Measurements from ENCODE around the gene MRPL2.

DNA sequence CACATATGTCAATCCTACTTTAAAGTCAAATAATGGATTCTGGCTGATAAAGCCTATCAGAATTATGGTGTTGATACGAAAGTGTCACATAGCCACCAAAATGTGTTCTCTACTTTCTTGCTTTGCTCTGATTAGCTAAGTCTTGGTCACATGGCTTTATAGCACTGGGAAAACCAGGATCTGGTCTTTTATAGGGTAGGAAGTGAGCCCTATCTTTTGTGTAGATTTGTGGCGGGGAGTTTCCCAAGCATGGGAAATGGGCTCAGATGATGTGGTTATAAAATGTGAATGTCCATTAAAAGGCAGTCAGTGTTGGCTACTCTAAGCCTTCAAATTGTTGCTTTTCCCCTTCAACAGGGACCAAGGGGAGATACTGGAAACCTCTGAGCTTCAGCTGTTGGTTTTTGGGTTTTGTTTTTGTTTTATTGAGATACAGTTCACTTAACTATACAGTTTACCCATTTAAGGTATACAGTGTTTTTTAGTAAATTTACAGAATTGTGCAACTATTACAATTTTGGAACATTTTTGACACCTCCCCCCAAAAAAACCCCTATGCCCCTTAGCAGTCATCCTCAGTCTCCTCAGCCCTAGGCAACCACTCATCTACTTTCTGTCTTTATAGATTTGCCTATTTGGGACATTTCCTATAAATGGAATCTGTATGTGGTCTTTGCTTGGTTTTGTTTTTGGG, 25.6 kb downstream of the MRPL2 start:
- TF ChIP-seq, protein P1, sequence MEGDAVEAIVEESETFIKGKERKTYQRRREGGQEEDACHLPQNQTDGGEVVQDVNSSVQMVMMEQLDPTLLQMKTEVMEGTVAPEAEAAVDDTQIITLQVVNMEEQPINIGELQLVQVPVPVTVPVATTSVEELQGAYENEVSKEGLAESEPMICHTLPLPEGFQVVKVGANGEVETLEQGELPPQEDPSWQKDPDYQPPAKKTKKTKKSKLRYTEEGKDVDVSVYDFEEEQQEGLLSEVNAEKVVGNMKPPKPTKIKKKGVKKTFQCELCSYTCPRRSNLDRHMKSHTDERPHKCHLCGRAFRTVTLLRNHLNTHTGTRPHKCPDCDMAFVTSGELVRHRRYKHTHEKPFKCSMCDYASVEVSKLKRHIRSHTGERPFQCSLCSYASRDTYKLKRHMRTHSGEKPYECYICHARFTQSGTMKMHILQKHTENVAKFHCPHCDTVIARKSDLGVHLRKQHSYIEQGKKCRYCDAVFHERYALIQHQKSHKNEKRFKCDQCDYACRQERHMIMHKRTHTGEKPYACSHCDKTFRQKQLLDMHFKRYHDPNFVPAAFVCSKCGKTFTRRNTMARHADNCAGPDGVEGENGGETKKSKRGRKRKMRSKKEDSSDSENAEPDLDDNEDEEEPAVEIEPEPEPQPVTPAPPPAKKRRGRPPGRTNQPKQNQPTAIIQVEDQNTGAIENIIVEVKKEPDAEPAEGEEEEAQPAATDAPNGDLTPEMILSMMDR (IDR thresholded peaks at IDR 0.05; ENCODE audit: low read length) = no peak
- TF ChIP-seq EZH2 (IDR thresholded peaks at IDR 0.05; ENCODE audit: borderline replicate concordance, low read length) = no peak
